HG03064 (cell line): ENCODE measurements around the gene PDE6B.

Experiments used
- ATAC-seq: cut with Tn5 transposase; IDR thresholded peaks from one replicate; pipeline ENCODE4 v1.9.1; 2021; ENCODE audit warnings: low read depth; ENCODE audit not compliant: unreplicated experiment

PDE6B gene

DNA sequence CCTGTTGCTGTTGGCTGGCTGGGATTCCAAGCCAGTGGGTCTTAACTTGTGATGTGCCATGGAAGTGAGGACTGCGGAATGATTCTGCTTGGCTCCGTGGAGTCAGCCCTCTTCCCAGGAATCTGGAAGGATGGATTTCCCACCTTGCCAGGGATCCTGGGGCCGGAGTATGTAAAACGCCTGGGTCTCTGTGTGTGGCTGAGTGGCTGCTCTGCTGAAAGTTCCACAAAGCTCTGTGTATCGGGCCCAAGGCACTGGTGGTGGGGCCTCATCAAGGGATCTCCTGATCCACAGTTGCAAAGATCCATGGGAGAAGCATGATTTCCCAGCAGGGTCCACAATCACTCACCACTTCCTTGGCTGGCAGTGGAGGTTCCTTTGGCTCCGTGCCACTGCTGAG lies 25.2 kb upstream of the PDE6B start:
- no peak for ATAC-seq

- ATAC-seq, result no peak
These were observed 24.4 kb upstream of the PDE6B start for GRCh38 chr4:600850-601515.

DNA sequence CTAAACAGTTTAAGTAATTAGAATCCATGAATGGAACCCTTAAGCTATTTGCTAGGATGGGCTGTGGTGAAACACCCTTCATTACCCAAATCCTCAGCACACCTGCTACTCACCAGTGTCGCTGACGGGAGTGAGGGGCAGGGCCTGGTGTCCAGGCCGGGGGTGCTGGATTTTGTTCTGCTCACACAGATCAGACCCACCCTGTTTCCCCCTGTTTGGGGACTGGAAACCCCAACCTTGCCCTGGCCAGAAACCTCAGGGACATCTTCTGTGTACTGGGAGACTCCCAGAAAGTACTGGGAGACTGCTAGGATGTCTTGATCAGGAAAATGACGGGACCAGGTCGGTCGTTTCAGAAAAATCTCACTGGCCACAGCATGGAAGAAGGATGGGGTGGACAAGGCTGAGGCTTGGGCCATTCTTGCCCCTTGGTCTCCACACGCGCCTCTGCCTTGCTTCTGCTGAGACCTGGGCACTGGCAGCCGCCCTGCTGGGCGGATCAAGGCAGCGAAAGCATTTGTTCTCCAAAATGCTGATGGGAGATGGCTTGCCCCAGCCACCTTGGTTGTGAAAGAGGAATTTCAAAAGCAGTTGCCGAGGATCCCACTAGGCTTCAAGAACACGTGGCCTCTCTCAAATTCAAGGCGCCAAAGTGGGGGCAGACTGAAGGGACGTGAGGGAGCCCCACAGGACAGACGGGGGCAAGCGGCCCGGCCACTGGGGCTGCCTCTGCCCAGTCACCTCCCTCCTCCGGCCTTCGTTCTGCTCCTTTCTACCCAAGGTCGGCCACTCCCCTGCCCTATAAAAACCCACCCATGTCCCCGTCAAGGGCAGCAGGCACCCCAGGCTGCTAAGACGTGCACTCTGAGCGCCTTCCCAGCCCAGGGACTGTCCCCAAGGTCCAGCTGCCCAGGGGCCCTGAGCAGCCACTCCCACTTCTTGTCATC lies 23.5 kb upstream of the PDE6B start:
- ATAC-seq, result no peak

DNA sequence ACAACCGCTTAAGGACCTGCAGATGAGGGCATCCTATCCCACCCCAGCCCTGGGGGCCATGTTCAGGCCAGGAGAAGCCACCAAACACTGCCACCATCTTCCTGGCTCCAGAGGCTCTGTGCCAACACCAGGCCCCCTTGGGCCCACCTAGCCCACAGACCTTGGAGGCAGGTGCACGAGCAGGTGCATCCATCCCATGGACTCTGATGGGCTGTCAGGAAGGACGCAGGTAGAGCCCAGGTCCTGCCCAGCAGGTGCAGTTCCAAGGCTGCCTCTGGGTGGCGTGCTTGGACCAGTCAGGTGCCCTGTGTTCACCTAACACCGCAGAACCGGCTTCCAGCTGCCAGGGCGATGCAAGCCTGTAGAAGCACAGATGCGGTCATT lies 22.8 kb upstream of the PDE6B start:
- ATAC-seq, result no peak

DNA sequence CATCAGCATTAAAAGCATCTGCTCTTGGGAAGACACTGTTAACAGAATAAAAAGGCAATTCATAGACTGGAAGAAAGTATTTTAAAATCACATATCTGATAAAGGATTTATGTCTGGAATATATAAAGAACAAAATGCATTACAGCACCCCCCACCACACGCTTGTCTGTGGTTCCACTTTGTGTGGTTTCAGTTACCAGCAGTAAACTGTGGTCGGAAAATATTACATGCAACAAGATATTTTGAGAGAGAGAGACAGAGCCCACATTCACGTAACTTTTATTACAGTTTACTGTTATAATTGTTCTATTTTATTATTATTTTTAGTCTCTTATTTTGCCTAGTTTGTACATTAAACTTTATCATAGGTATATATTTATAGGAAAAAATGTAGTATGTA lies 21.2 kb upstream of the PDE6B start:
- ATAC-seq, result no peak

DNA sequence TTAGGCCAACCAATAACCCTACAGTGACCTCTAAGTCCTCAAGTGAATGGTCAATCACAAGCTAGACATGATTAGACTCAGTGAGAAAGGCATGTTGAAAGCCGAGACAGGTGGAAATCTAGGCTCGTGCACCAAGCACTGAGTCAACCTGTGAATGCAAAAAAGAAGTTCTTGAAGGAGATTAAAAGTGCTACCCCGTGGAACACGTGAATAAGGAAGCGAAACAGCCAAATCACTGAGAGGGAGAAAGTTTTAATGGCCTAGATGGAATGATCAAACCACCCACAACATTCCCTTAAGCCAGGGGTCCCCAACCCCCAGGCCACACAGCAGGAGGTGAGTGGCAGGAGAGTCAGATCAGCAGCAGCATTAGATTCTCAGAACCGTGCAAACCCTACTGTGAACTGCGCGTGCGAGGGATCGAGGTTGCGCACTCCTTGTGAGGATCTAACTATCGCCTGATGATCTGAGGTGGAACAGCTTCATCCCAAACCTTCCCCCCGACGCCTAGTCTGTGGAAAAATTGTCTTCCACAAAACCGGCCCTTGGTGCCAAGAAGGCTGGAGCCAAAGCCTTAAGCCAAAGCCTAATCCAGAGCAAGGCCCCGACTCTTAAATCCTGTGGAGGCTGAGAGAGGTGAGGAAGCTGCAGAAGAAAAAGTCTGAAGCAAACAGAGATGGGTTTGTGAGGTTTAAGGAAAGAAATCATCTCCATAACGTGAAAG lies 19.5 kb upstream of the PDE6B start:
- no peak for ATAC-seq

- ATAC-seq, result no peak
These were observed 17.1 kb upstream of the PDE6B start for GRCh38 chr4:608236-608635.

GRCh38 chr4:609400-610050 lies 15.8 kb upstream of the PDE6B start:
- ATAC-seq, result no peak

GRCh38 chr4:610411-611261 lies 14.7 kb upstream of the PDE6B start:
- no peak for ATAC-seq

GRCh38 chr4:612052-612748 lies 13.2 kb upstream of the PDE6B start:
- no peak for ATAC-seq

- no peak for ATAC-seq
These were observed 12.6 kb upstream of the PDE6B start for GRCh38 chr4:612749-613125.

DNA sequence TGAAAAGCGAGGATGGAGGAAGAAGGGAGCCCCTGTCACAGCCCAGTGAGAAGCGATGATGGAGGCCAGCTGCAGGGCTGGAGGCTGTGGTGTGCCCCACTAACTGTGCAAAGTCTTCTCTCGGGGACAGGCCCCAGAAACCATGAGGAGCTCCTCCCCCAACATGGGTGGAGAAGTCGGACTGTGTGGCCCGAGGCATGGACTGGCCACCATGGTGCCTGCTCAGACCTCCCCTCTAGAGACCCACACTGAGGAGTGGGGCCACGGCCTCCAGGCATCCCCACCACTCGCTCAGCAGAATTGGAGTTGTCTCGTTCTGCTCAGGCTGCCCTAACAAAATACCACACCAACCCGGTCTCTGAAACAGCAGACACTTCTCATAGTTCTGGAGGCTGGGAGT lies 12.2 kb upstream of the PDE6B start:
- no peak for ATAC-seq

GRCh38 chr4:616091-616490 lies 9.3 kb upstream of the PDE6B start:
- ATAC-seq, result no peak

DNA sequence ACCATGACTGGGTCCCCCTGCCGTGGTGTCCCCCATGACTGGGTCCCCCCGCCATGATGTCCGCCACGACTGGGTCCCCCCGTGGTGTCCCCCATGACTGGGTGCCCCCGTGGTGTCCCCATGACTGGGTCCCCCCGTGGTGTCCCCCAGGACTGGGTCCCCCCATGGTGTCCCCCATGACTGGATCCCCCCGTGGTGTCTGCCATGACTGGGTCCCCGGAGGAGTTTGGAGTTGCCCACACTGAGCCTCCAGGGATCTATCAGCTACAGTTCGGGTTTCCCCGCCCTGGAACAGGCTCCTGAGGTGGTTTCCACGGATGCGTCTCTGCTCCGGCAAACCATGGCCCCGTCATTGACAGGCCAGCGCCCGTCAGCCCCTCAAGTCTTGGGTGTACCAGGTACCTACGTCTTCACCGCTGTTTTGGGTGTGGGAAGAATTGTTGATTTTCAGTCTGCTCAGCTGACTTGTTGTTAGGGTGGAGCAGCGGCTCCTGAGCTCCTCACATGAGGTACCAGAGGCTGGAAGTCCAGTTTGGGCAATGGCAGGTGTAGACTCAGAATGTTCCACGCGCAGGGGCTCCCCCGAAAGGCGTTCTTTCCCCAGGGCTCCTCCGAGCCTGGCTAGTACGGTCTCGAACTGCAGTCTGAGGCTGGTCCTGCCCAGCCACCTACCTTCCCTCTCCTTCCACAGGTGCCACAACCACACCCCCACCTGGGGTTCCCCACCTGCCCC lies 8.3 kb upstream of the PDE6B start:
- ATAC-seq, result no peak

DNA sequence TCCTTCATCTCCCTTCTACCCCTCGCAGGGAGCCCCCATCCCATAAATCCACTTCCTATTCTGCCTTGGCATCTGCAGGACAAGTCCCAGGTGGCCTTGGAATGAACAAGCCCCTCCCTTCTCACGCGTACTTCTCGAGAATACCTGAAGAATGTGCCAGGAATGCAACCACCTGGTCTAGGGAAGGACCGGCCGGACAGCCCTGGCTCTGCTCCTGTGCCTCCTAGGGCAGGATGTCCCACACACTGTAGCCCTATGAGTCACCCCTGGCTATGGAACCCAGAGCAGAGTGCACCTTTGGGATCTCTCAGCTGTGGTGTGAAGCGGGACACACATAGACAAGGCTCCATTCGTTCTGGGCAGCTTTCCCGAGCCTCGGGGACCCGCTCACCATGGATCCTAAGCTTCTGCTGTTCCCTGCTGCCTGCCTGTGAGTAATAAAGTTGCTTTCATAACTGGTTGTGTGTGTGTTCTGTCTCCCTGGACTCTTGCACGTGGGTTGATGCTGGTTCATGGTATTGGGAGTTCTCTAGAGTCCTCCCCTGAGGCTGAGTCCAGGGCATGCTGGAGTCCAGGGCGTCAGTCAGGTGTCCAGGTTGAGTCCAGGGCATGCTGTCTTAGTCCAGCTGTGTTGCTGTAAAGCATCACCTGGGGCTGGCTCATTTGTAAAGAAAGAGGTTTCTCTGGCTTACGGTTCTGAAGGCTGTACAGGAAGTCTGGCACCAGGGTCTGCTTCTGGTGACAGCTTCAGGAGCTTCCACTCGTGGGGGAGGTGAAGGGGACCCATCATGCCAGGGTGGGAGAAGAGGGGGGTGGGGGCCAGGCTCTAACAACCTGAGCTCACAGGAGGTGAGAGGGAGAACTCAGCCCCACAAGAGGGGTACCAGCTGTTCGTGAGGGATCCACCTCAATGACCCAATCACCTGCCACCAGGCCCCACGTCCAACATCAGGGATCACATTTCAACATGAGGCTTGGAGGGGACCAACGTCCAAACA lies 7.4 kb upstream of the PDE6B start:
- no peak for ATAC-seq

GRCh38 chr4:620201-620600 lies 5.2 kb upstream of the PDE6B start:
- ATAC-seq, result no peak

- ATAC-seq, result no peak
These were observed 4.5 kb upstream of the PDE6B start for GRCh38 chr4:620851-621261.
